CD4-positive, alpha-beta T cell treated with Interleukin-4 for 1 hour (primary cell): Measurements from ENCODE around the gene FATE1.

ENCODE experiments used
- DNase-seq, 2 donors: peaks; one replicate each; pipeline ENCODE4 v3.0.0-alpha.2; 2020 to 2022

The FATE1 gene

DNA sequence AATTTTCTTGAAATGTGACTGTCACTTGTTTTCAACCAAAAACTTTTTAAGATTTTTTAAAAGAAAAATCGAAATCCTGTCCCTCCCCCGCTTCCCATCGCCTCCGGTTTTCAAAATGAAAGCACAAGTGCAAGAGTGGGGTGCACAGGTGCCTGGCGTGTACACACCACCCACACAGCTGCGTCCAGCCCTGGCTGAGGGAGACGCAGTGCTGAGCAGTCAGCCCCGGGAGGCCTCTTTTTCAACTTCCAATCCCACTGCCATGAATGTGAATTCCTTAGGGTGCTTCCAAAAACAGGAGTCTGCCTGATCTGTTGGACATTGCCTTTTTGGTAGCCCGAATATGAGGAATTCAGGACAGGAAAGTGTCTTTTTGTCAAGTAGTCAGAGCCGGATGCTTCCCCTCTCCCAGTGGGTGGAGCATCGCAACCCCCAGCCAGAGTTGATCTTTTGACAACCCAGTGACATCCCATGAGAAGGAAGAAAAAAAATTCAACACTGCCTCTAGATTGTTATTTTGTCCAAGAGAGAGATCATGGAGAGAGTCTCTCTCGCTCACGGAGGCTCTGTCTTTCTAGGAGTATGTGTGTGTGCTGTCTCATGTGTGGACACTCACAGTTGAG lies 11.7 kb upstream of the FATE1 start:
- DNase-seq = no peak

- DNase-seq = no peak
Measured at GRCh38 chrX:151708821-151709220, 7.0 kb upstream of the FATE1 start.

- DNase-seq = no peak
Measured at GRCh38 chrX:151710457-151710856, 5.4 kb upstream of the FATE1 start.

- DNase-seq = no peak
Measured at GRCh38 chrX:151711154-151711553, 4.7 kb upstream of the FATE1 start.

GRCh38 chrX:151711787-151712186 lies 4.0 kb upstream of the FATE1 start:
- DNase-seq = no peak

GRCh38 chrX:151712253-151712652 lies 3.6 kb upstream of the FATE1 start:
- DNase-seq = no peak

DNA sequence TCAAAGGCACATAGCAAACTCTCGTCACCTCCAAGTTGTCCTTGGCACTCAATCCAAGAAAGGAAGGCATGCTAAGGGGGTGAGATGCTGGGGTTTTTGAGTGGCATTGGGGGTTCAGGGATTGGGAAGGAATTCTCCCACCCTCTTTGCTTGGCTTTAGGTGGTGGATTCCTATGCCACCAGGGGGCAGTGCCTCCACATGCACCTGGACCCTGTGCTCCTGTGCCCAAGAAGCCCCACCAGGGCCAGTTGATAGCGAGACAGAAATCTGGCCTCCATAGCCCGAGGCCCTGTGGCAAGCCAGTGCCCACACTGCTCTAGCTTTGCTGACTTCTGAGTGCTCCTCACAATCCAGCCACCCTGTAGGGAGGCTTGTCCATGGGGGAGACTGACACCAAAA lies 2.0 kb upstream of the FATE1 start:
- DNase-seq = no peak

DNA sequence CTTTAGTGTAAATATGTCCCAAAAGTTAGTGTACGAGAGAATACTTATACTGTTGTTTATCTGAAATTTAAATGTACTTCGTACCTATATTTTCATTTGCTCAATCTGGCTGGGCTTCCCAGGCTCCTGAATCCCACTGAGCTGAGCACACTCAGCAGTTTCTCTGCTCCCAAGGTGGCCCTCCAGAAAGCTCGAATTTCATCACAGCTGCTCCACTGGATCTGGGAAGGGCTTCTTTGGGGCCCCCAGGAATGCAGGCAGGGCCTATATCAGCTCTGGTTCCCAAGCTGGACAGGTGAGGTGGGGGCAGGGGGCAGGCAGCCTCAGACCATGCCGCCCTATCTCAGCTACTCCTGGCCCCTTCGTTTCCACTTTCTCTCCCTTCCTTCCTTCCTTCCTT lies 1.5 kb upstream of the FATE1 start:
- no peak for DNase-seq

DNA sequence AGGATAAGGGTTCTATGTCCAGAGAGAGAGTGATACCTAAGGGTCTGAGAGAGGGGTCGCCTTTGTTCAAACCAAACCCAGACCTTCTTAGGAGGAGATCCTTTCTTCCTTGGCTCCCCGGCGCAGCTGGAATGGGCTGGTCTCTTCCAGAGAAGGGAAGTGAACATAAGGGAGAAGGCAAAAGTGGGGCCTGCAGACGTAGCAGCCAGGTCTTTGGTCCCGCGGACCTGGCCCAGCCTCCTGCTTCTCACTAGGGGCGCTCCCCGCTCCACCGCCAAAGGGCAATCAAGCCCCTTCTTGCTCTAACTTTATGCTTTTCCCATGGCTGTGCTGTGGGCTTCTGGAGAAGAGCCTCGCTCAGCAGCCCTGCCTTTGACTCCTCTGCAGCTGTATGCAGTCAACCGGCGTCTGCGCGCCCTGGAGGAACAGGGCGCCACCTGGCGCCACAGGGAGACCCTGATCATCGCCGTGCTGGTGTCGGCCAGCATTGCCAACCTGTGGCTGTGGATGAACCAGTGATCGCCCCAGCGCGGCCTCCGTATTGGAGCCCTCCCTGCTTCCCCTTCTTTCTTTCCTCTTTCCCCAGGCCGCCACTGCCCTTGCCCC lies 6.5 kb downstream of the FATE1 start:
- DNase-seq = no peak

DNA sequence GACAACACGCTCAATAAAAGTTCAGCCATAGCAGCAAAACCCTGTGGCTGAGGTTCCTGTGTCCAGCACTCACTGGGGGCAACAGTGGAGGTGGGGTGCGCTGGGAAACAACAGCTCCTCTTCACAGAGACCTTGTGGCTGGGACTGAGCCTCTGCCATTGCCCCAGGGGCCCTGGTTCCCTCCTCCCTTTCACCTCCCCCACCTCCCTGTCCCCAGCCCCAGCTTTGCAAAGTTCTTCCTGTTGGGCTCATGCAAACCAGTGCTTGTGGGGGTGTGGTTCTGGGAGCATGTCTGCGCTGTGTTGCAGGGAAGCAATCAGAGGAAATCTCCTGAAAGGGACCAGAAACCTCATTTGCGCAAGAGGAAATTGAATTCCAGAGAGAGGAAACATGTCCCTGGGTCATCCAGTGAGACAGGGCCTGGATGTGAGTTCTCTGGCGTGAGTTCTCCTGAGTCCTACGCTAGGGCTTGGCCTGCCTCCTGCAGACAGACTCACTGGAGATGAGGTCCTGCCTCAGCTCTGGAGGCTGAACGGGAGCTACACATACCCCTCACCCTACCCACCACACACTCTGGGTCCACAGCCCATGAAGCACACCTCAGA lies 7.4 kb downstream of the FATE1 start:
- DNase-seq = no peak

- DNase-seq = no peak
Measured at GRCh38 chrX:151724563-151725337, 8.9 kb downstream of the FATE1 start.

DNA sequence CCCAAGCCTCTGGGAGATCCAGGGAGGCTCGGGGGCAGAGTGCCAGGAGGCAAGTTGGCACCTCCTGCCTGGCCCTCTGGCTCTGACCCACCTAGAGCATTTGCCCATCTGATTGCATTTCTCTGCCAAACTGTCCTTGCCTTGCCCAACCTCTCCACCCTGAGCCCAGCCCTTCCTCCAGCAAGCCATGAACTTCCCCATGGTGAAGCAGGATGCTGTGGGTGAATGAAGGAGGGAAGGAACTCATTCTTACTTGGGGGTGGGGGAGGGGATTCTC lies 9.4 kb downstream of the FATE1 start:
- no peak for DNase-seq

DNA sequence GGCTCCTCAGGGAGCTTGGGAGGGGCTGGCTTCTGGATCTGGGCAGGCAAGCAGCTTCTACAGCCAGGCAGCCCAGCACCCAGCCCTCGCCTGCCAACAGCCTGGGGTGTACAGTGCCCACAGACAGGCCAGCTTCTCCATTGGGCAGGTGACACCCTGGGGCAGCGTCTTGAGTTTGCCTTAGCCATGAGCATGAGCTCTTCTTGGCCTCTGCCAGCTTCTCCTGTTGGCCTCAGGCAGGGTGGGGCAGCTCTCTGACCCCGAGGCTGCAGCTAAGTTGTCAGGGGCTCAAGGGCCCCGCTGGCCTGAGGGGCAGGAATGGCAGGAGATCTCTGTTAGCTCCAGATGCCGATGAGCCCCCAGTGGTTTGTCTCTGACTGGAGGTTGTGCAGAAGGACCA lies 10.9 kb downstream of the FATE1 start:
- no peak for DNase-seq

GRCh38 chrX:151727346-151727745 lies 11.5 kb downstream of the FATE1 start:
- DNase-seq = no peak

DNA sequence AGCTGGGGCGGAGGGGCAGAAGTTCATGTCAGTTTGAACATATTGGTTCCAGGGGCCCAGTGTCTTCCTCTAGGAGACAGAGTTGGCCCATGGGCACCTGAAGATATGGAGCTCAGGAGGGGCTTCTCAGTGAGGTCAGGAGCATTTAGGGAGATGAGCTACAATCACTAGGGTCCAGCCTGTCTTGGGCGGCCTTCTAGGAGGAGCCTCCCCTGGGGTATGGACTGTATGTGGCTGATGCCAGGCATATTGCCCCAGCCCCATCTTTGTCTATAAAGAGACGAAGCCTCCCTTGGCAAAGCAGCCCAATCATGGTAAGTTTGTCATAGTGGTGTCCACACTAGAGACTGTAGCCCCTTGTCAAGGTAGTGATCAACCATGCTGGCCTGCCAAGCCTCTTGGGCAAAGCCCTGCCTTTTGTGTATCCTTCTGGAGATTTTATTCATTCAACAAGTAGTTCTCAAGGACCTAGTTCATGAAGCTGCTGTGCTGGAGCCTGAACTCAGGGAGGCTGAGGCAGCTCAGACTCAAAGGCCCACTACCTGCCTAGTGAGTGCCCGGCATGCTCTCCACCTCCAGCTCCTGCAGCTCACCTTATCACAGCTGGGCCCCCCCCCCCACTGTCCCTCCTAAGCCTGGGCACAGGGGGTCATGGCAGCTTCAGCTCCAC lies 13.4 kb downstream of the FATE1 start:
- DNase-seq = no peak

- no peak for DNase-seq
Measured at GRCh38 chrX:151734446-151734845, 18.6 kb downstream of the FATE1 start, which contains the start of gene CNGA2. Gene CNGA2 (plus strand): TSS chrX:151734746. CDS start chrX:151738484, 3,738 bp downstream.

- DNase-seq = no peak
Measured at GRCh38 chrX:151735219-151735618, 19.4 kb downstream of the FATE1 start.

DNA sequence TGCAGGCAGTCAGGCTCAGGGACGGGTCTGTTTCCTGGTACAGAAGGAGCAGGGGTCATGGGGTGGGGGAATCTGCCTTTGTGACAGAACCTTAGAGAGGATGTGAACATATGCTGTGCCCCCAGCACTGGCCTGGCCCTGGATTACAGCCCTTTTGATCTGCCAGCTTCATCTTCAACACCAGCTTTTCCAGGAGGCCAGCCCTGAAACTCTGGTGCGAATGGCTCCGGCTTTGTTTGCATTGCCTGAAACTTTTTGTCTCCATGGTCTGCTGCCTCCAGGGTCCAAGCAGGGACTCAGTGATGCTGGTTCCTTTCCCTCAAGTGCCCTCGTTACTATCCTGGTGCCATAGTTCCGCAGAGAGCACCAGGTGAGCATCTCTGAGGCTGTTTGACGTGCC lies 20.9 kb downstream of the FATE1 start:
- no peak for DNase-seq

DNA sequence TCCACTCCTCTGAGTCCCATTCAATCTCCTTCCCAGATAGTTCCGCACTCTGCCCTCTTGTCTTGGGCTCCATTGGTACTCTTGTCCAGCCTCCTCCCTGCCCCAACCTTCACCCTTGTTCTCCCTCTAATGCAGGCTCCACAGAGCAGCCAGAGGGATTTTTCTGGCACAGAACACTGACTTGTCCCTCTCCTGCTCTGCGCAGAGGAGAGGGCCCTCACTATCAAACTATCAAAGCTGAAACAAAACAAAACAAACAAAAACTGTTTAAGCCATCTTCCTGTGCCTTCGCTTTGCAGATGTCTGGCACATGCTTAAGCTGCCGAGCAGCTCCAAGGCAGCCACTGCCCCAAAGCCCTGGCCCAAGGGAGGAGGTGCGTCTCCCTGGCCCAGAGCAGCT lies 21.7 kb downstream of the FATE1 start:
- DNase-seq = no peak

- DNase-seq = no peak
Measured at GRCh38 chrX:151738751-151739150, 22.9 kb downstream of the FATE1 start.

- DNase-seq = no peak
Measured at GRCh38 chrX:151741606-151742005, 25.8 kb downstream of the FATE1 start.

- DNase-seq = no peak
Measured at GRCh38 chrX:151742311-151742710, 26.5 kb downstream of the FATE1 start.

DNA sequence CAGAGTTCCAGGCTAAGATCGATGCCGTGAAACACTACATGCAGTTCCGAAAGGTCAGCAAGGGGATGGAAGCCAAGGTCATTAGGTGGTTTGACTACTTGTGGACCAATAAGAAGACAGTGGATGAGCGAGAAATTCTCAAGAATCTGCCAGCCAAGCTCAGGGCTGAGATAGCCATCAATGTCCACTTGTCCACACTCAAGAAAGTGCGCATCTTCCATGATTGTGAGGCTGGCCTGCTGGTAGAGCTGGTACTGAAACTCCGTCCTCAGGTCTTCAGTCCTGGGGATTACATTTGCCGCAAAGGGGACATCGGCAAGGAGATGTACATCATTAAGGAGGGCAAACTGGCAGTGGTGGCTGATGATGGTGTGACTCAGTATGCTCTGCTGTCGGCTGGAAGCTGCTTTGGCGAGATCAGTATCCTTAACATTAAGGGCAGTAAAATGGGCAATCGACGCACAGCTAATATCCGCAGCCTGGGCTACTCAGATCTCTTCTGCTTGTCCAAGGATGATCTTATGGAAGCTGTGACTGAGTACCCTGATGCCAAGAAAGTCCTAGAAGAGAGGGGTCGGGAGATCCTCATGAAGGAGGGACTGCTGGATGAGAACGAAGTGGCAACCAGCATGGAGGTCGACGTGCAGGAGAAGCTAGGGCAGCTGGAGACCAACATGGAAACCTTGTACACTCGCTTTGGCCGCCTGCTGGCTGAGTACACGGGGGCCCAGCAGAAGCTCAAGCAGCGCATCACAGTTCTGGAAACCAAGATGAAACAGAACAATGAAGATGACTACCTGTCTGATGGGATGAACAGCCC lies 28.0 kb downstream of the FATE1 start:
- no peak for DNase-seq
